MM.1S (cell line): ENCODE results near the gene TTC38.

ENCODE experiments used
- DNase-seq: peaks from one replicate; pipeline ENCODE4 v3.0.0-alpha.2; 2015
- H2AFZ ChIP-seq: fragments of 300-600 bp; sonication (generic); 2 replicates; pipeline ENCODE4 v1.6.0; 2016; ENCODE audit warnings: antibody characterized with exemption, low read length
- H3F3A ChIP-seq: fragments of 300-600 bp; sonication (generic); 2 replicates; pipeline ENCODE4 v1.6.1; 2016; ENCODE audit warnings: mild to moderate bottlenecking, antibody characterized with exemption, low read length, moderate library complexity, mixed read lengths; ENCODE audit not compliant: insufficient read depth
- H3K27ac ChIP-seq: fragments of 300-600 bp; sonication (generic); 2 replicates; pipeline ENCODE4 v1.5.1; 2016; ENCODE audit warnings: mild to moderate bottlenecking, low read length
- H3K27me3 ChIP-seq: fragments of 300-600 bp; sonication (generic); replicated peaks from 2 replicates; pipeline ENCODE4 v1.6.0; 2016; ENCODE audit warnings: low read length; ENCODE audit not compliant: insufficient read depth
- H3K36me3 ChIP-seq: fragments of 300-600 bp; sonication (generic); replicated peaks from 2 replicates; pipeline ENCODE4 v1.6.1; 2016; ENCODE audit warnings: mild to moderate bottlenecking, low read length, mixed read lengths; ENCODE audit not compliant: insufficient read depth
- H3K4me1 ChIP-seq: fragments of 300-600 bp; sonication (generic); 2 replicates; pipeline ENCODE4 v1.6.1; 2016; ENCODE audit warnings: low read length, mixed read lengths
- H3K4me2 ChIP-seq: fragments of 300-600 bp; sonication (generic); 2 replicates; pipeline ENCODE4 v1.6.0; 2016; ENCODE audit warnings: low read depth, low read length
- H3K4me3 ChIP-seq: fragments of 300-600 bp; sonication (generic); 2 replicates; pipeline ENCODE4 v1.5.1; 2016; ENCODE audit warnings: low read length, mixed read lengths
- H3K79me2 ChIP-seq: fragments of 300-600 bp; sonication (generic); 2 replicates; pipeline ENCODE4 v1.6.1; 2016; ENCODE audit warnings: mixed run types, low read length, mixed read lengths
- H3K9ac ChIP-seq: fragments of 300-600 bp; sonication (generic); 2 replicates; pipeline ENCODE4 v1.6.1; 2016; ENCODE audit warnings: low read length, mixed read lengths
- H3K9me2 ChIP-seq: fragments of 300-600 bp; sonication (generic); replicated peaks from 2 replicates; pipeline ENCODE4 v1.6.1; 2016; ENCODE audit warnings: mild to moderate bottlenecking, low read length, mixed read lengths; ENCODE audit not compliant: insufficient read depth
- H3K9me3 ChIP-seq: fragments of 300-600 bp; sonication (generic); replicated peaks from 2 replicates; pipeline ENCODE4 v1.6.1; 2016; ENCODE audit warnings: mild to moderate bottlenecking, low read length, mixed read lengths; ENCODE audit not compliant: insufficient read depth
- H4K20me1 ChIP-seq: fragments of 300-600 bp; sonication (generic); 2 replicates; pipeline ENCODE4 v1.6.1; 2016; ENCODE audit warnings: mild to moderate bottlenecking, low read length, moderate library complexity, mixed read lengths; ENCODE audit not compliant: insufficient read depth
- CTCF ChIP-seq: fragments of 300-600 bp; sonication (generic); IDR thresholded peaks from 2 replicates; pipeline ENCODE4 v1.5.1; 2016; ENCODE audit warnings: antibody characterized with exemption, low read length, mixed read lengths
- EZH2 ChIP-seq: fragments of 300-600 bp; sonication (generic); optimal IDR thresholded peaks from 2 replicates; pipeline ENCODE3; 2017; ENCODE audit warnings: low read depth, mild to moderate bottlenecking, antibody characterized with exemption, low read length, mixed read lengths
- EZH2phosphoT487 ChIP-seq: fragments of 300-600 bp; sonication (generic); IDR thresholded peaks from 2 replicates; pipeline ENCODE4 v1.6.1; 2018; ENCODE audit warnings: antibody characterized with exemption, low read length

TTC38 gene

DNA sequence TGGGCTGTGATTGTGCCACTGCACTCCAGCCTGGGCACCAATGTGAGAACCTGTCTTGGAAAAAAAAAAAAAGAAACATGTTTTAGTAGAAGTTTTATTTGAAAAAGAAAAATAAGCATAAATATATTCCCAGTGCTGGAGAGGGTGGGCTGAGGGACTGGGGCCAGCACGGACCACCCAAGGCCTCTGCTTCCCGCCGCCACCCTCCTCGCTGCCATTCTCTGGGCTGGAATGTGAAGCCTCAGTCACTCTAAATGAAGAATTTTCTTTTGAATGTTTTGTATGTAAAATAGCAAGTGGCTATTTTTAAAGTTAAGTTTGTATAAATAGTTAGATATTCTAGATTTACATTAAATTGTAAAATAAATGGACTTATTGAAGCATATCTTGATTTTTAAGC lies 62.6 kb downstream of the TTC38 start:
- peaks cover 14% of the 10 kb centered on the region for H3K4me1 ChIP-seq
- H2AFZ ChIP-seq: no peak overlapping the region
- no peaks in the 10 kb centered on the region for H3K9me3 ChIP-seq
- no peak overlapping the region for H3K4me2 ChIP-seq
- no peaks in the 10 kb centered on the region for H4K20me1 ChIP-seq
- H3K9ac ChIP-seq: no peak overlapping the region
- peaks cover 5% of the 10 kb centered on the region for H3K79me2 ChIP-seq
- 0 out of 2 replicates have a peak, but pooled peaks cover 3% of the 10 kb centered on the region for H3K36me3 ChIP-seq
- no peak for TF ChIP-seq CTCF
- no peak for TF ChIP-seq EZH2
- TF ChIP-seq EZH2phosphoT487: no peak
- H3K9me2 ChIP-seq: no peaks in the 10 kb centered on the region
- no peak overlapping the region for H3K27ac ChIP-seq
- H3K27me3 ChIP-seq: no peaks in the 10 kb centered on the region
- DNase-seq: no peak
- peaks cover 26% of the 10 kb centered on the region for H3F3A ChIP-seq
- H3K4me3 ChIP-seq: no peak overlapping the region

GRCh38 chr22:46331496-46331895 lies 63.7 kb downstream of the TTC38 start:
- Histone ChIP-seq H3K27me3 (no peaks in the 10 kb centered on the region), H3K4me2 (no peak overlapping the region), H3K9me3 (no peaks in the 10 kb centered on the region), H3K9me2 (no peaks in the 10 kb centered on the region), H2AFZ (no peak overlapping the region), H3K27ac (no peak overlapping the region), H3K9ac (no peak overlapping the region), H4K20me1 (no peaks in the 10 kb centered on the region), H3K36me3 (0 out of 2 replicates have a peak, but pooled peaks cover under 1% of the 10 kb centered on the region), H3K4me3 (no peak overlapping the region), H3F3A (peaks cover 32% of the 10 kb centered on the region), H3K4me1 (peaks cover 14% of the 10 kb centered on the region), H3K79me2 (peaks cover 10% of the 10 kb centered on the region)
- no peak for DNase-seq
- no peak for TF ChIP-seq EZH2
- TF ChIP-seq CTCF: no peak
- TF ChIP-seq EZH2phosphoT487: no peak

- Histone ChIP-seq H3K27ac (peak within 1 kb of the TSS; percentile 60; the same call in 1 of the 2 replicates), H3K9me2 (no peaks in the 10 kb centered on the region), H3K79me2 (peaks cover 48% of the 10 kb centered on the region), H4K20me1 (no peaks in the 10 kb centered on the region; the same call in 1 of the 2 replicates), H2AFZ (peak within 1 kb of the TSS; percentile 91), H3K4me2 (peak within 1 kb of the TSS; percentile 97), H3K4me3 (peak within 1 kb of the TSS; percentile 97), H3K9me3 (no peaks in the 10 kb centered on the region), H3F3A (peaks cover 33% of the 10 kb centered on the region), H3K9ac (peak within 1 kb of the TSS; percentile 93), H3K27me3 (no peaks in the 10 kb centered on the region), H3K36me3 (0 out of 2 replicates have a peak, but pooled peaks cover 7% of the 10 kb centered on the region), H3K4me1 (peaks cover 21% of the 10 kb centered on the region)
- TF ChIP-seq EZH2phosphoT487 (no peak), EZH2 (no peak), CTCF (no peak)
- peak; percentile 93 for DNase-seq
Measured at GRCh38 chr22:46335201-46336118, 67.7 kb downstream of the TTC38 start, which contains the start of gene TRMU. TSS of gene TRMU (plus strand) at chr22:46335714. CDS start at chr22:46335765, 51 bp downstream.
